Measurements from ENCODE around the gene ADGRV1. TPM values are rescaled to one million over a fixed set of nuclear protein-coding genes. Genes with fewer than 3 reads are reported as not detected.

ADGRV1 gene
- total RNA-seq, 4 donors from 2014 or later: 0.39 to 1.9 (median 1.00) TPM

- TF ChIP-seq POLR2A (IDR thresholded peaks at IDR 0.05) (no peak), CTCF (IDR thresholded peaks at IDR 0.05) (no peak), EP300 (IDR thresholded peaks at IDR 0.05) (no peak)
- Histone ChIP-seq H3K9me3 (no peaks in the 10 kb centered on the region), H3K36me3 (no peaks in the 10 kb centered on the region), H3K27me3 (no peaks in the 10 kb centered on the region), H3K4me3 (no peak overlapping the region), H3K27ac (no peak overlapping the region), H3K4me1 (no peaks in the 10 kb centered on the region)
- 89 to 90% methylated on average over 2 of the region's 2 CpGs for WGBS, 2 donors
- DNase-seq (ENCODE audit: low spot score in 2 of 2): no peak
These were observed 512.4 kb downstream of the ADGRV1 start for GRCh38 chr5:91070761-91071550.

GRCh38 chr5:91072881-91073280 is 514.3 kb downstream of the ADGRV1 start:
- Histone ChIP-seq H3K4me1 (no peaks in the 10 kb centered on the region), H3K36me3 (no peaks in the 10 kb centered on the region), H3K9me3 (no peaks in the 10 kb centered on the region), H3K4me3 (no peak overlapping the region), H3K27ac (no peak overlapping the region), H3K27me3 (no peaks in the 10 kb centered on the region)
- WGBS, 2 donors: 63 to 71% methylated on average over 2 of the region's 2 CpGs
- DNase-seq (ENCODE audit: low spot score in 2 of 2): no peak
- TF ChIP-seq EP300 (IDR thresholded peaks at IDR 0.05): no peak
- no peak for TF ChIP-seq CTCF (IDR thresholded peaks at IDR 0.05)
- no peak for TF ChIP-seq POLR2A (IDR thresholded peaks at IDR 0.05)

GRCh38 chr5:91074615-91075014 is 516.0 kb downstream of the ADGRV1 start:
- Histone ChIP-seq H3K36me3 (no peaks in the 10 kb centered on the region), H3K4me3 (no peak overlapping the region), H3K9me3 (no peaks in the 10 kb centered on the region), H3K4me1 (peaks cover 0 to 13% (median 2%) of the 10 kb centered on the region in 4 donors), H3K27me3 (no peaks in the 10 kb centered on the region), H3K27ac (no peak overlapping the region)
- no peak for TF ChIP-seq CTCF (IDR thresholded peaks at IDR 0.05)
- no peak for TF ChIP-seq POLR2A (IDR thresholded peaks at IDR 0.05)
- no peak for TF ChIP-seq EP300 (IDR thresholded peaks at IDR 0.05)
- WGBS, 2 donors: 79 to 100% methylated on average over 1 of the region's 1 CpG
- no peak for DNase-seq (ENCODE audit: low spot score in 2 of 2)

- TF ChIP-seq CTCF (IDR thresholded peaks at IDR 0.05) (no peak), POLR2A (IDR thresholded peaks at IDR 0.05) (no peak), EP300 (IDR thresholded peaks at IDR 0.05) (no peak)
- H3K27me3 ChIP-seq: no peaks in the 10 kb centered on the region
- peaks cover 0 to 15% (median 2%) of the 10 kb centered on the region in 4 donors for H3K4me1 ChIP-seq
- no peak overlapping the region for H3K27ac ChIP-seq
- no peaks in the 10 kb centered on the region for H3K36me3 ChIP-seq
- DNase-seq (ENCODE audit: low spot score in 2 of 2): no peak
- H3K9me3 ChIP-seq: no peaks in the 10 kb centered on the region
- no peak overlapping the region for H3K4me3 ChIP-seq
These were observed 517.5 kb downstream of the ADGRV1 start for GRCh38 chr5:91076138-91076537.

GRCh38 chr5:91077623-91078022 is 519.0 kb downstream of the ADGRV1 start:
- H3K36me3 ChIP-seq: no peaks in the 10 kb centered on the region
- DNase-seq (ENCODE audit: low spot score in 2 of 2): no peak
- H3K27me3 ChIP-seq: no peaks in the 10 kb centered on the region
- no peak overlapping the region for H3K4me3 ChIP-seq
- WGBS, 2 donors: 86 to 92% methylated on average over 3 of the region's 3 CpGs
- H3K4me1 ChIP-seq: peaks cover 0 to 15% (median 2%) of the 10 kb centered on the region in 4 donors
- TF ChIP-seq CTCF (IDR thresholded peaks at IDR 0.05): no peak
- no peak for TF ChIP-seq EP300 (IDR thresholded peaks at IDR 0.05)
- H3K27ac ChIP-seq: no peak overlapping the region
- H3K9me3 ChIP-seq: no peaks in the 10 kb centered on the region

Measured in tibial nerve (tissue), 4 donors.